ENCODE results near the gene PPP1R13B.

PPP1R13B gene

DNA sequence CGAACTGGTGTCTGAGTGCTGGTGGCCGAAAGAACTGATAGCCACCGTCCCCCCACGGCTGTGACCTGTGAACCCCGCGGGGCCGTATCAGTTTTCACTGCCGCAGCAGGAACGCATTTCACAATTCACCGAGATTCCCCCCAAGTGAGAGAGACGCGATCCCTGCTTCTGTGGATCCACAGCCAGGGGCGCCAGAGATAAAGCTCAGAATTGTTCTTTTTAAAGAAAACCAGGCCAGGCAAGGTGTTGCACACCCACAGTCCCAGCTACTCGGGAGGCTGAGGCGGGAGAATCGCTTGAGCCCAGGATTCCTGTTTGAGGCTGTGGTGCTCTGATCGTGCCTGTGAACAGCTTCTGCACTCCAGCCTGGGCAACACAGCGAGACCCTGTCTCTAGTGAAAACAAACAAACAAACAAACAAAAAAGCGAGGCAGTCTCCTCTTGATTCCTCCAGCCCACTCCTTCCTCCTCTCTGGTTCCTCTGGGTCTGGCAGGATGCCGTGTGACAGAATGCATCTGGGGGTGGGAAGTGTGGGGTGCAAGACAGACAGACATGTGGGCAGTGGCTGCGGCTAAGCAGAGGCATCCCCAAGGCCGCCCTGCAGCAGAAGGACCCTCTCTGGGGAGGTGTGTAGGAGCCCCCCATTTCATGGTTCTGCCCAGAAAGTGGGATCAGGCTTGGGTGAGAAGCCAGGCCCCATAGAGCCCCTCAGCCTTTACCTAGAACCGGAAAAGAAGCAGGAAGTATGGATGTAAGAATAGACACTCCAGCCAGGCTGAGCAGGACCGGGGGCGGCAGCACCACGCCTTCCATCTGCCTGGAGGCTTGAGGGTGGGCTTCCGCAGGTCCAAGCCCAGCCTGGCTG is 39.2 kb upstream of the PPP1R13B start:
- TF ChIP-seq, protein P1, sequence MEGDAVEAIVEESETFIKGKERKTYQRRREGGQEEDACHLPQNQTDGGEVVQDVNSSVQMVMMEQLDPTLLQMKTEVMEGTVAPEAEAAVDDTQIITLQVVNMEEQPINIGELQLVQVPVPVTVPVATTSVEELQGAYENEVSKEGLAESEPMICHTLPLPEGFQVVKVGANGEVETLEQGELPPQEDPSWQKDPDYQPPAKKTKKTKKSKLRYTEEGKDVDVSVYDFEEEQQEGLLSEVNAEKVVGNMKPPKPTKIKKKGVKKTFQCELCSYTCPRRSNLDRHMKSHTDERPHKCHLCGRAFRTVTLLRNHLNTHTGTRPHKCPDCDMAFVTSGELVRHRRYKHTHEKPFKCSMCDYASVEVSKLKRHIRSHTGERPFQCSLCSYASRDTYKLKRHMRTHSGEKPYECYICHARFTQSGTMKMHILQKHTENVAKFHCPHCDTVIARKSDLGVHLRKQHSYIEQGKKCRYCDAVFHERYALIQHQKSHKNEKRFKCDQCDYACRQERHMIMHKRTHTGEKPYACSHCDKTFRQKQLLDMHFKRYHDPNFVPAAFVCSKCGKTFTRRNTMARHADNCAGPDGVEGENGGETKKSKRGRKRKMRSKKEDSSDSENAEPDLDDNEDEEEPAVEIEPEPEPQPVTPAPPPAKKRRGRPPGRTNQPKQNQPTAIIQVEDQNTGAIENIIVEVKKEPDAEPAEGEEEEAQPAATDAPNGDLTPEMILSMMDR (IDR thresholded peaks at IDR 0.05; ENCODE audit: control insufficient read depth, insufficient read depth, low read depth, low read length, missing control alignments): peak; percentile 13
- H3K4me3 ChIP-seq (ENCODE audit: control insufficient read depth, low read depth, low read length): no peak overlapping the region
- DNase-seq (ENCODE audit: low read depth): no peak

DNA sequence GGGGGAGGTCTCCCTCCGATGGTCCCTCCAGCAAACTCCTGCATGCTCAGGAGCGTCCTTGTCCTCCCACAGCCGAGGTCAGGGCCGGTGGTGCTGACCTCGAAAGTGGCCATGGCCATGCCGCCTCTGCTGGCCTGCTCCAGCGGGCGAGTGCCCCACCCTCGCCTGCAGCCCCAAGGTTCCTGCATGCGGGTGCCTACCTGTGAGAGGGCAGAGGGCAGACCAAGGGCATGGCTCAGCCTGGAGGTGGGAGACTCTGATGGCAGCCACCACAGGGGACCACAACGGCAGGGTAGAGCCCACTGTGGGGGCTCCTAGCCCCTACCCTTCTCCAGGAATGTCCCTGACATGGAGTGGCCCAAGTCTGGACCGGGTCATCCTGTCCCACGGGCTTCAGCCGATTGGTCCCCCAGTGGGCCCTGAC is 38.1 kb upstream of the PPP1R13B start:
- TF ChIP-seq, protein P1 (IDR thresholded peaks at IDR 0.05; ENCODE audit: control insufficient read depth, insufficient read depth, low read depth, low read length, missing control alignments): no peak

DNA sequence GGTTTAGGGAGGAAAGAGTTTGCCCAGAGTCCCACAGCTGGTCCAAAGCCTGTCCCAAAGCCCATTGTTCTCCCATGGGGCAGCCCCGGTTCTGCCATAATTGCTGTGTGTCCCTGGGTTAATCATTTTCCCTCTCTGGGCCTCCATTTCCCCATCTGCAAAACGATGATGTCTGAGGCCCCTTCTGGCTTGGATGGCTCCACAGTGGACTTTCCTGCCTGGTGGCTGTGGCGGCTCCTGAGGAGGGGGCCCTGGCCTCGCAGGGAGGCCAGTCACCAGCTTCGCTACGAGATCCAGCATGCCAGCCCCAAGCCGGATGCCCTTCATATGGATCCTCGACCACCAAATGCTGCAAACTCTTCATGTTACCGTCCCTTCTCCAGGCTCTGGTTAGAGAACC is 37.5 kb upstream of the PPP1R13B start:
- TF ChIP-seq, protein P1 (IDR thresholded peaks at IDR 0.05; ENCODE audit: control insufficient read depth, insufficient read depth, low read depth, low read length, missing control alignments): no peak
- no peak for DNase-seq (ENCODE audit: low read depth)
- H3K4me3 ChIP-seq (ENCODE audit: control insufficient read depth, low read depth, low read length): no peak overlapping the region

More for the DNA sequence above, 38.1 kb upstream of the PPP1R13B start:
- H3K4me3 ChIP-seq (ENCODE audit: control insufficient read depth, low read depth, low read length): no peak overlapping the region
- DNase-seq (ENCODE audit: low read depth): no peak

DNA sequence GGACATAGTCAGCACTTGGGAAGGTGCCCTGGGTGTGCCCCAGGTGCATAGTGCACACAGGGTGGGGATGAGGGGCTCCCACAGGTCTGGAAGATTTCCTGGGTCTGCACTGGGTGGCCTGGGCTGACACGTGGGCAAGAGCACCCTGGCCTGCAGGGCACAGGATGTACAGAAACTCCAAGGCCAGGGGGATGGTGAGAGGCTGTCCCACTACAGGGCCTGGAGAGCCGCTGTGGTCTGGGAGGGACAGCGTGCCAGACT is 35.8 kb upstream of the PPP1R13B start:
- no peak overlapping the region for H3K4me3 ChIP-seq (ENCODE audit: control insufficient read depth, low read depth, low read length)
- DNase-seq (ENCODE audit: low read depth): no peak
- TF ChIP-seq, protein P1 (IDR thresholded peaks at IDR 0.05; ENCODE audit: control insufficient read depth, insufficient read depth, low read depth, low read length, missing control alignments): no peak

DNA sequence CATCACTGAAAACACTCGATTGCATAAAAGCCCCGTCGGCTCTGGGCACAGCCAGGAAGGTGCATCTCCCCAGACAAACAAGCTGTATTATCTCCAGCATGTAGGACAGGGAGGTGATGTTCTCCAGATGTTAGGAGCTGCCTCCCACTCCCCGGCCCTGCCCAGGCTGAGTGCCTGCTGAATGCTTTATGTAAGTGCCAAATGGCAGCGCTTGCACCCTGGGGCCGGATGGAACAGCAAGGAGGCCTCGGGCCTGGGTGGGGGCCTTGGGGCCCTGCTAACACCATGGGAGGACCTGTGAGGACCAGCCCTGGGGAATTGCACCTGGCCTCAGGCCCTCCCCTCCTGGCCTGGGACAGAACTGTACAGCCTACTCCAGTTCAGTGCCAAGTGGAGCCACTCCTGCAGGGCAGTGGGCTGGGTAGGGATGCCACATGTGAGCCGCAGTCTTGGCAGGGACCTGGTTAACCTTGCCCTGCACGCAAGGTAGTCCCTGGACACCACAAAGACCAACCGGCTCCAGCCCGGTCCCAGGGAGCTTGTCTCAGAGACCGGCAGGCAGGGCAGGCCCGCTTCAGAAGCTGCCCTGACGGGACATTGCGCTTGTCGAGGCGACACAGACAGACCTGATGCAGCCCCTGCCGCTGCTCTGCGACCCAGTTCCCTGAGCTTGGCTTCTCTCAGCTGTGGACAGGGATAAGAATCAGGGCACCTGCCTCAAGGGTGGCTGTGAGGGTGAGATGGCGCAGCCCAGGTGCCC is 35.3 kb upstream of the PPP1R13B start:
- TF ChIP-seq, protein P1 (IDR thresholded peaks at IDR 0.05; ENCODE audit: control insufficient read depth, insufficient read depth, low read depth, low read length, missing control alignments): no peak
- no peak overlapping the region for H3K4me3 ChIP-seq (ENCODE audit: control insufficient read depth, low read depth, low read length)
- no peak for DNase-seq (ENCODE audit: low read depth)

DNA sequence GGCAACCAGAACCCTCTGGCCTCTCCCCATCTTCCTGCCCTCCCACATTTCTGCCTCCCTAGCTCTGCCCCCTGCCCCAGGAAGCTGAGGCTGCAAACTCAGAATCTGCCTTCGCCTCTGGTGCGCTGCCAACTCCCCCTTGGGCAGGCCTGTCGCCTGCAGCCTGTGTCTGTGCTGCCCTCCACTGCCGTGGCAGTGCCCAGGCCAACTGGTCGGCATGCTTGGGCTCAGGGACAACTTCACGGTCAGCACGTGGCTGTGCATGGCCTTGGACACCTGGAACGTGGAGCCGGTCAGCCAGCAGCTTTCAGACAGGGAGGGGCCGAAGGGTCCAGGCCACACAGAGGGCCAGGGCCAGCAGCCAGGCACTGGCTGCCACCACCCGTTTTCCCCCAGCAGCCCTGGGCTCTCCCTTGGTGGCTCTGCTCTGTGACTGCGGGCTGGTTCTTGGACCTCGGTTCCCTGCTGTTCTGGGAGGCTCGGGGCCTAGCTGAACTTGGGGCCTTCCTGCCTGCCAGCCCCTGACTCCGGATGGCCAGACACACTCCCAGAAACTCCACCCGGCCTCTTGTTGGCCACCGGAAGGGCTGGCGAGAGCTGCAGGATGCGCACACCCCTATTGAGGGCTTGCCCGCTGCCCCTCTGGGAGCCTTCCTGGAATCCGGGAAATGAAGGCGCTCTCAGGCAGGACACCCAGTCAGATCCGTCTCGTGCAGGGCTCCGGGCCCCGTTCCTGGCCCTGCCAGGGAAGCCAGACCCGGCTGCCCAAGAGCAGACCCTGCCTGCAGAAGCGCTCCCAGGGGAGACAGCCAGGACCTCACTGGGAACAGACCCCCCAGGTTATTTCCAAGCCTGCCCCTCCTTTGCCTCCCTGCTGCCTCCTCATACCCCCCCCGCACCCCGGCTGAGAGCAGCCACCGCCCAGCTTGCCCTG is 34.2 kb upstream of the PPP1R13B start:
- TF ChIP-seq, protein P1 (IDR thresholded peaks at IDR 0.05; ENCODE audit: control insufficient read depth, insufficient read depth, low read depth, low read length, missing control alignments): no peak
- DNase-seq (ENCODE audit: low read depth): no peak
- H3K4me3 ChIP-seq (ENCODE audit: control insufficient read depth, low read depth, low read length): no peak overlapping the region
